Cardiac muscle cell (in vitro differentiated cells and primary cell): ENCODE data around the gene KRT222. TPM values are rescaled to one million over a fixed set of nuclear protein-coding genes. Genes with fewer than 3 reads are reported as not detected.

Experiments
- DNase-seq, 2 donors: peaks; one replicate each; pipeline versions ENCODE4 v3.0.0 to v3.0.0-alpha.2; 2010 to 2017; ENCODE audit warnings: low read depth in 1 of 2, low spot score in 1 of 2
- H3K27ac ChIP-seq: fragments of 200-600 bp; sonication (generic); 2 replicates; pipeline ENCODE4 v1.5.1; 2016
- H3K27me3 ChIP-seq: fragments of 200-600 bp; sonication (generic); 2 replicates; pipeline ENCODE4 v1.6.0; 2016; ENCODE audit warnings: control low read depth
- H3K36me3 ChIP-seq: fragments of 200-600 bp; sonication (generic); 2 replicates; pipeline ENCODE4 v1.5.1; 2016; ENCODE audit warnings: control low read depth
- H3K4me1 ChIP-seq: fragments of 200-600 bp; sonication (generic); 2 replicates; pipeline ENCODE4 v1.8.1; 2017; ENCODE audit warnings: low read depth, mild to moderate bottlenecking, mixed run types
- H3K4me3 ChIP-seq: fragments of 200-600 bp; sonication (generic); 2 replicates; pipeline ENCODE4 v1.5.1; 2016; ENCODE audit warnings: mild to moderate bottlenecking
- H3K9me3 ChIP-seq: fragments of 200-600 bp; sonication (generic); 2 replicates; pipeline ENCODE4 v1.5.1; 2017; ENCODE audit warnings: low read depth, mild to moderate bottlenecking, control low read depth
- polyA plus RNA-seq: library from polyadenylated mRNA; unstranded; fragments of >200 nt; fragmentation: Nextera tagmentation; extraction: Ambion mirVana; gene quantifications from 2 replicates; pipeline ENCODE4 v1.2.1, GENCODE V29; 2016
- total RNA-seq: library from RNA; depleted of rRNA; stranded (reverse); fragments of >200 nt; gene quantifications from 2 replicates; pipeline ENCODE4 v1.2.3, GENCODE V29; 2016
- TF ChIP-seq, protein P1 (sequence below): IDR thresholded peaks from 2 replicates; pipeline ENCODE4 v1.5.1; 2012; ENCODE audit warnings: low read depth, mild to moderate bottlenecking, low read length

KRT222 gene
- total and polyA plus RNA-seq, 2 experiments from 2014 or later, result 0.29 TPM; not detected in 1

DNA sequence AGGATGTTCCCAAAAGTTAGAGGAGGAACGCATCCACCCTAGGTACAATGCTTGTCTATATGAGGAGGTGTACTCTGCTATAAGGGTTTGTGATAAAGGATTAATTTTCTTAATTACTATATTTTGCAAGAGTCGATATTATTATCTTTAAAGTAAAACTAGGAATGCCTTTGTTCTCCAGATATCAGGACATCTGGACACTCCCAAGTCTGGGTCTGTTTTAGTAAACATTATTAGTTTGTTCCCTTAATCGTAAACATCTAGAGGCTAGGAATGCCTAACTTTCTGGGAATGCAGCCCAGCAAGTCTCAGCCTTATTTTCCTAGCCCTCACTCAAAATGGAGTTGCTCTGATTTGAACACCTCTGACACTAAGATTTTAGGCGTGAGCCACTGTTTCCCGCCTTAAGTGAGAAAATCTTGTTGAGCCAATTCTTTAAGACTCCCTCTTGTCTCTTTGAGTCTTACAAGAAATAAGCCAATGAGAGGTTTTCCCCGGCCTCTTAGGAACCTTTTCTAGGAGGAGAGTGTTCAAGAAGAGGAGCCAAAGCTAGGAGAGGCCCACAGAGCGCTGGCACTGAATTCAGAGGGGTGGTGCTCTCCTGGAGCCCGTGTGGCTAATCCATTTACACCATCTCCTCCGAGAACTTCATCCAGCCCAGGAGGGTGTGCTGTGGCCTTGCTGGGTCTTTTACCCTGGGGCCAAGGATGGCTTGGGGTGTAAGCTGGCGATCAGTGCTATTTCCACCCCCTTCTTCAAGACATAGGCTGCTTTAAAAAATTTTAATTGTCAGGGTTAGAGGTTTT lies 58.2 kb downstream of the KRT222 start:
- Histone ChIP-seq H3K36me3 (no peaks in the 10 kb centered on the region), H3K27me3 (no peaks in the 10 kb centered on the region), H3K27ac (no peak overlapping the region), H3K4me1 (peaks cover 4% of the 10 kb centered on the region), H3K9me3 (no peaks in the 10 kb centered on the region), H3K4me3 (no peak overlapping the region)
- DNase-seq, result no peak
- TF ChIP-seq, protein P1, sequence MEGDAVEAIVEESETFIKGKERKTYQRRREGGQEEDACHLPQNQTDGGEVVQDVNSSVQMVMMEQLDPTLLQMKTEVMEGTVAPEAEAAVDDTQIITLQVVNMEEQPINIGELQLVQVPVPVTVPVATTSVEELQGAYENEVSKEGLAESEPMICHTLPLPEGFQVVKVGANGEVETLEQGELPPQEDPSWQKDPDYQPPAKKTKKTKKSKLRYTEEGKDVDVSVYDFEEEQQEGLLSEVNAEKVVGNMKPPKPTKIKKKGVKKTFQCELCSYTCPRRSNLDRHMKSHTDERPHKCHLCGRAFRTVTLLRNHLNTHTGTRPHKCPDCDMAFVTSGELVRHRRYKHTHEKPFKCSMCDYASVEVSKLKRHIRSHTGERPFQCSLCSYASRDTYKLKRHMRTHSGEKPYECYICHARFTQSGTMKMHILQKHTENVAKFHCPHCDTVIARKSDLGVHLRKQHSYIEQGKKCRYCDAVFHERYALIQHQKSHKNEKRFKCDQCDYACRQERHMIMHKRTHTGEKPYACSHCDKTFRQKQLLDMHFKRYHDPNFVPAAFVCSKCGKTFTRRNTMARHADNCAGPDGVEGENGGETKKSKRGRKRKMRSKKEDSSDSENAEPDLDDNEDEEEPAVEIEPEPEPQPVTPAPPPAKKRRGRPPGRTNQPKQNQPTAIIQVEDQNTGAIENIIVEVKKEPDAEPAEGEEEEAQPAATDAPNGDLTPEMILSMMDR, result no peak

DNA sequence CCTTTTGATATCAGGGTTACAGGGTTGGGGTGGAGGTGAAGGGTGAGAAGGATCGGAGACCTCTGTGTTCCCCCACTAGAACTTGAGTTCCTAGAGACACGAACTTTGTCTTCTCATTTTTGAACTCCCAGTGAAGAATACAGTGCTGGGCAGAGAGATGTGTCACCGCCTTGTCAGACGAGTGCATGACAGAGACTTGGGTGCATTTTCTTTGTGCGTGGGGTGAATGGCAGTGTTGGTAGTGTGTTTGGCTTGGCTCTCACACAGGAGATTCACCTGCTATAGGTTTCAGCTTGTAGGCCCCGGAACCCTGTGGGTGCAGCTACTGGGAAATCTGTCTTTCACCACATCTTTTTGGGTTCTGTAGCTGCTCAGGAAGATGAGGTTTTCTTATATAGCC lies 59.7 kb downstream of the KRT222 start:
- no peaks in the 10 kb centered on the region for H3K27me3 ChIP-seq
- TF ChIP-seq, protein P1, result no peak
- DNase-seq, result no peak

More for the DNA sequence above, 59.7 kb downstream of the KRT222 start:
- no peaks in the 10 kb centered on the region for H3K9me3 ChIP-seq
- peaks cover 4% of the 10 kb centered on the region for H3K4me1 ChIP-seq
- H3K4me3 ChIP-seq, result no peak overlapping the region
- no peak overlapping the region for H3K27ac ChIP-seq
- H3K36me3 ChIP-seq, result no peaks in the 10 kb centered on the region

Other genes starting within 250 kb of the KRT222 start
- gene TOP2A, start 247.3 kb downstream of the KRT222 start, total RNA-seq, result 11.1 and 127 TPM in 2 replicates
- 21.7 and 168 TPM in 2 replicates for gene TOP2A, start 247.3 kb downstream of the KRT222 start, polyA plus RNA-seq
- gene IGFBP4, start 221.7 kb downstream of the KRT222 start, total RNA-seq, result 41.7 and 87.4 TPM in 2 replicates
- 109 and 215 TPM in 2 replicates for gene IGFBP4, start 221.7 kb downstream of the KRT222 start, polyA plus RNA-seq
- not detected in 2 replicates for gene TNS4, start 163.6 kb downstream of the KRT222 start, total RNA-seq
- gene TNS4, start 163.6 kb downstream of the KRT222 start, polyA plus RNA-seq, result not detected in 2 replicates
- 0.28 TPM in 1 of 2 replicates, not detected in the other for gene CCR7, start 99.7 kb downstream of the KRT222 start, total RNA-seq
- gene CCR7, start 99.7 kb downstream of the KRT222 start, polyA plus RNA-seq, result 0.57 TPM in 1 of 2 replicates, not detected in the other
- gene SMARCE1, start 17.4 kb downstream of the KRT222 start, total RNA-seq, result 159 and 195 TPM in 2 replicates
- gene SMARCE1, start 17.4 kb downstream of the KRT222 start, polyA plus RNA-seq, result 192 and 244 TPM in 2 replicates
- gene KRT24, start 38.6 kb upstream of the KRT222 start, total RNA-seq, result not detected in 2 replicates
- not detected in 2 replicates for gene KRT24, start 38.6 kb upstream of the KRT222 start, polyA plus RNA-seq
- gene KRT25, start 90.2 kb upstream of the KRT222 start, total RNA-seq, result not detected in 2 replicates
- not detected in 2 replicates for gene KRT25, start 90.2 kb upstream of the KRT222 start, polyA plus RNA-seq
- gene KRT26, start 107.0 kb upstream of the KRT222 start, total RNA-seq, result not detected in 2 replicates
- not detected in 2 replicates for gene KRT26, start 107.0 kb upstream of the KRT222 start, polyA plus RNA-seq
- gene KRT27, start 117.4 kb upstream of the KRT222 start, total RNA-seq, result not detected in 2 replicates
- not detected in 2 replicates for gene KRT27, start 117.4 kb upstream of the KRT222 start, polyA plus RNA-seq
- gene KRT28, start 134.8 kb upstream of the KRT222 start, total RNA-seq, result not detected in 2 replicates
- gene KRT28, start 134.8 kb upstream of the KRT222 start, polyA plus RNA-seq, result not detected in 2 replicates
- gene KRT10, start 157.4 kb upstream of the KRT222 start, total RNA-seq, result 30.1 and 77.2 TPM in 2 replicates
- 91.0 and 131 TPM in 2 replicates for gene KRT10, start 157.4 kb upstream of the KRT222 start, polyA plus RNA-seq
- not detected in 2 replicates for gene KRT12, start 202.0 kb upstream of the KRT222 start, total RNA-seq
- not detected in 2 replicates for gene KRT12, start 202.0 kb upstream of the KRT222 start, polyA plus RNA-seq
- not detected in 2 replicates for gene KRT20, start 220.1 kb upstream of the KRT222 start, total RNA-seq
- gene KRT20, start 220.1 kb upstream of the KRT222 start, polyA plus RNA-seq, result not detected in 2 replicates